A673 (cell line): Measurements from ENCODE around the gene RPTOR.

Source experiments
- CTCF ChIP-seq: fragments of 300-800, 200-600 bp; sonication (generic); conservative IDR thresholded peaks from 2 replicates; pipeline ENCODE4 v1.5.1; 2017; ENCODE audit warnings: low read depth, mild to moderate bottlenecking, antibody characterized with exemption, low read length, moderate library complexity, mixed read lengths
- EZH2 ChIP-seq: fragments of 200-600 bp; sonication (generic); IDR thresholded peaks from 2 replicates; pipeline ENCODE4 v1.6.1; 2017; ENCODE audit warnings: borderline replicate concordance, low read depth, mild to moderate bottlenecking, mixed read lengths, antibody characterized with exemption, low read length; ENCODE audit not compliant: poor library complexity, severe bottlenecking

- TF ChIP-seq CTCF, result no peak
- no peak for TF ChIP-seq EZH2
These were observed 77.3 kb downstream of the RPTOR start for GRCh38 chr17:80621997-80622357.
